ENCODE data around the gene ATE1. TPM values are rescaled to one million over a fixed set of nuclear protein-coding genes. Genes with fewer than 3 reads are reported as not detected.

Gene ATE1
- total RNA-seq, 1 donor from 2014 or later = 6.9 TPM

DNA sequence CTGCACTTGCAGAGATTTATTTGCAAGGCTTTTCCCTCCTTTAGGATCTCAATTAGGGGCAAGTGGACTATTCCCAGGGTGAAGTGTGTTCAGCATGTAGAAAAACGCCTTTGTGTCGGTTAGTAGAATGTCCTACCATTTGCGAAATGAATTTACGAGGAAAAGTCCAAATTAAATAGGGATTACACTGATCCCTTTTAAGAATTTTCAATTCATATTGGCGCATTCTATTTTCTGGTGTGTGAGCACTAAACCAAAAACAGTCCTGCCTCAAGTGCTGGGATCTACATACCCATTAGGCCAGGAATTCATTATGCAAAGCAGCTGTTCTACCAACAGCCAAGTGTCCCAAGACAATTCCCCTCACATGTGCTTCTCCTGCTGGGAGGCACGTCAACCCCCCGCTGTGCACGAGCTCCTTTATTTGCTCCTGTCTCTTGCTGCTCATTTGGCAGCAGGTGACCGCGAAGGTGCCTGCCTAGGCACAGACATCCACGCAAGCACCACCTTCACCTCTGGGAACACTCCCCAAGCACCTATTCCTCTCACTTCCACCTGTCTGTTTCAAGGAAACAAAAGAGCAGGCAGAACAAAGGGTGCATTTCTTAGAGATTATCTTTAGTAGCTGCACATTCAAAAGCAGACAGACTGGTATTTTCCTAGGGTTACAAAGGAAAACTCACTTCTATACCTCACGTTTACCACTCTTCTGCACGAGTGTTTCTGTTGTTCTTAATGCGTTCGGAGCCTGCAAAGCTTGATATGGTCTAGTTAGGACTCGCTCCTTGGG, 195.0 kb downstream of the ATE1 start:
- Histone ChIP-seq H3K4me3 (no peak overlapping the region), H3K36me3 (no peaks in the 10 kb centered on the region), H3K9me3 (no peaks in the 10 kb centered on the region), H3K27me3 (no peaks in the 10 kb centered on the region), H3K4me1 (no peaks in the 10 kb centered on the region), H3K27ac (no peak overlapping the region)
- intact Hi-C loops (cut with DNase I) = loop anchor here (10.0 kb wide), 1 partner anchor 128 kb away; no protein-coding TSS in a partner anchor
- TF ChIP-seq, protein P1, sequence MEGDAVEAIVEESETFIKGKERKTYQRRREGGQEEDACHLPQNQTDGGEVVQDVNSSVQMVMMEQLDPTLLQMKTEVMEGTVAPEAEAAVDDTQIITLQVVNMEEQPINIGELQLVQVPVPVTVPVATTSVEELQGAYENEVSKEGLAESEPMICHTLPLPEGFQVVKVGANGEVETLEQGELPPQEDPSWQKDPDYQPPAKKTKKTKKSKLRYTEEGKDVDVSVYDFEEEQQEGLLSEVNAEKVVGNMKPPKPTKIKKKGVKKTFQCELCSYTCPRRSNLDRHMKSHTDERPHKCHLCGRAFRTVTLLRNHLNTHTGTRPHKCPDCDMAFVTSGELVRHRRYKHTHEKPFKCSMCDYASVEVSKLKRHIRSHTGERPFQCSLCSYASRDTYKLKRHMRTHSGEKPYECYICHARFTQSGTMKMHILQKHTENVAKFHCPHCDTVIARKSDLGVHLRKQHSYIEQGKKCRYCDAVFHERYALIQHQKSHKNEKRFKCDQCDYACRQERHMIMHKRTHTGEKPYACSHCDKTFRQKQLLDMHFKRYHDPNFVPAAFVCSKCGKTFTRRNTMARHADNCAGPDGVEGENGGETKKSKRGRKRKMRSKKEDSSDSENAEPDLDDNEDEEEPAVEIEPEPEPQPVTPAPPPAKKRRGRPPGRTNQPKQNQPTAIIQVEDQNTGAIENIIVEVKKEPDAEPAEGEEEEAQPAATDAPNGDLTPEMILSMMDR (IDR thresholded peaks at IDR 0.05) = no peak
- no peak for DNase-seq (ENCODE audit: low spot score in 2 of 2)

DNA sequence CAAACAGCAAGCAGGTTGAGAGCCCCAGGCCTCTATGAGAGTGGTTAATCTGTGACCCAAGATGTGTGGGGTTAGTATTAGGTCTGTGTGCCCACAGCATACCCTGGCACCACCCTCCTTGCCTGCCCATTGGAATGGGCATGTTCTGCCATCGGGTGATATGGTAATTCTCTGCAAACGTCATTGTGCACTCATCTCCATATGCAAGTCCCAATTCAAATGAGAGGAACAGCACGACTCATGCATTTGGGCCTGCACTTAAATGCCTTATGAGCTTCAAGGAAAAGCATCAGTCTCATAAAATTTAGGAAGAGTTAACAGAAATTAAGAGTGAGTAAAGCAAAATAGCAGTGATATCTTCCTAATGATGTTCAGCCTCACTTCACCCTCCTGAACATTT, 195.7 kb downstream of the ATE1 start:
- intact Hi-C loops (cut with DNase I) = loop anchor here (10.0 kb wide), 1 partner anchor 127 kb away; no protein-coding TSS in a partner anchor
- Histone ChIP-seq H3K36me3 (no peaks in the 10 kb centered on the region), H3K27ac (no peak overlapping the region), H3K4me1 (no peaks in the 10 kb centered on the region), H3K9me3 (no peaks in the 10 kb centered on the region), H3K27me3 (no peaks in the 10 kb centered on the region), H3K4me3 (no peak overlapping the region)
- DNase-seq (ENCODE audit: low spot score in 2 of 2) = no peak
- TF ChIP-seq, protein P1 (IDR thresholded peaks at IDR 0.05) = no peak

DNA sequence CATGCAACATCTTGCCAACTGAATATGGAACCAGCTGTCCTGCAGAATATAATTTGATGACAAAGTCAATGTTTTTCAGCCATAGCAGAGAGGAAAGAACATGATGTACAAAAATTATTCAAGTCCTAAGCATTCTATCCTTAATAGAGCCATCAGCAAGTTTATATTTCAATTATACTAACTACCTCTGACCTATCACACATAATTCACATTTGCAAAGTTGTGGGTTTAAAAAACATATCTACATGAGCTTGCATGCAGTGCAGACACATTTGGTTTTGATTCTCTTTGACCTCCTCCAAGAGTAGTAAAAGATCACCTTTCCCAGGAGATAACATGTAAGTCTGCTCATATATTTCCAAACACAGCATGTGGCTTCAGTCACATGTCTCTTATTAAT, 203.5 kb downstream of the ATE1 start:
- DNase-seq (ENCODE audit: low spot score in 2 of 2) = no peak
- Histone ChIP-seq H3K4me1 (no peaks in the 10 kb centered on the region), H3K9me3 (no peaks in the 10 kb centered on the region), H3K27ac (no peak overlapping the region), H3K4me3 (no peak overlapping the region), H3K36me3 (no peaks in the 10 kb centered on the region), H3K27me3 (no peaks in the 10 kb centered on the region)
- intact Hi-C loops (cut with DNase I) = no loop called here
- TF ChIP-seq, protein P1 (IDR thresholded peaks at IDR 0.05) = no peak

DNA sequence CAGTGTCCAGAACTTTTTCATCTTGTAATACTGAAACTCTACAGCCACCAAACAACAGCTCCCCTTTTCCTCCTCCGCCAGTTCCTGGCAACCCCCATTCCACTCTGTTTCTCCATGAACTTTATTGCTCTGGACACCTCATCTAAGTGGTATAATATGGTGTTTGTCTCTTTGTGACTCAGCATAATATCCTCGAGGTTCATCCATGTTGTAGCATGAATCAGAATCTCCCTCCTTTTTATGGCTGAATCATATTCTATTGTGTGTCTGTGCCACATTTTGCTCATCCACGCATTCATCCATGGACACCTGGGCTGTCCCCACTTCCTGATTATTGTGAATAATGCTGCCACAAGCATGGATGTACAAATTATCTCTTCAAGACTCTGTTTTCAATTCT, 205.2 kb downstream of the ATE1 start:
- H3K27ac ChIP-seq = no peak overlapping the region
- TF ChIP-seq, protein P1 (IDR thresholded peaks at IDR 0.05) = no peak
- H3K4me3 ChIP-seq = no peak overlapping the region
- intact Hi-C loops (cut with DNase I) = no loop called here
- no peaks in the 10 kb centered on the region for H3K27me3 ChIP-seq
- H3K4me1 ChIP-seq = no peaks in the 10 kb centered on the region
- no peaks in the 10 kb centered on the region for H3K36me3 ChIP-seq
- no peaks in the 10 kb centered on the region for H3K9me3 ChIP-seq
- no peak for DNase-seq (ENCODE audit: low spot score in 2 of 2)

DNA sequence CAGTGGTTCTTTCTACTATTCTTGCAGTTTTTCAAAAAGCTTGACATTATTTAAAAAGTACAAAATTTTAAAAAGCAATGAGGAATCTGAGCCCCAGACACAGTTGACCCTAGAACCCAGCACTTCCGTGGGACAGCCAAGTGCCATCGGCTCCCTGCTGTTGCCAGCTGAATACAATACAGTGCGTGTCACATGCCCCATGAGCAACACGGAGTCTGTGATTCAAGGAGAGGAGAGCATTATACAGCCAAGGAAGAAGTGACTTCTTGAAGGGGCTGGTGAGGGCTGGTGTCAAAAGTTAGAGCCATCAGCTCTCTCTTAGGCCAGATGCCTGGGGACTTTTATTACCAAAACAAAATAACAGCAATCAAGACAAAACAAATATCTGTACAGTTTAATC, 206.6 kb downstream of the ATE1 start:
- Histone ChIP-seq H3K4me1 (no peaks in the 10 kb centered on the region), H3K9me3 (no peaks in the 10 kb centered on the region), H3K36me3 (no peaks in the 10 kb centered on the region), H3K27ac (no peak overlapping the region), H3K4me3 (no peak overlapping the region), H3K27me3 (no peaks in the 10 kb centered on the region)
- TF ChIP-seq, protein P1 (IDR thresholded peaks at IDR 0.05) = no peak
- intact Hi-C loops (cut with DNase I) = no loop called here
- no peak for DNase-seq (ENCODE audit: low spot score in 2 of 2)

All from ascending aorta (tissue), 2 donors.